NCI-H524 (cell line): ENCODE data around the gene GNG2.

Experiments
- DNase-seq, 2 experiments: peaks; one replicate each; lab custom pipeline; 2025; lab: John Stamatoyannopoulos, UW

The GNG2 gene

DNA sequence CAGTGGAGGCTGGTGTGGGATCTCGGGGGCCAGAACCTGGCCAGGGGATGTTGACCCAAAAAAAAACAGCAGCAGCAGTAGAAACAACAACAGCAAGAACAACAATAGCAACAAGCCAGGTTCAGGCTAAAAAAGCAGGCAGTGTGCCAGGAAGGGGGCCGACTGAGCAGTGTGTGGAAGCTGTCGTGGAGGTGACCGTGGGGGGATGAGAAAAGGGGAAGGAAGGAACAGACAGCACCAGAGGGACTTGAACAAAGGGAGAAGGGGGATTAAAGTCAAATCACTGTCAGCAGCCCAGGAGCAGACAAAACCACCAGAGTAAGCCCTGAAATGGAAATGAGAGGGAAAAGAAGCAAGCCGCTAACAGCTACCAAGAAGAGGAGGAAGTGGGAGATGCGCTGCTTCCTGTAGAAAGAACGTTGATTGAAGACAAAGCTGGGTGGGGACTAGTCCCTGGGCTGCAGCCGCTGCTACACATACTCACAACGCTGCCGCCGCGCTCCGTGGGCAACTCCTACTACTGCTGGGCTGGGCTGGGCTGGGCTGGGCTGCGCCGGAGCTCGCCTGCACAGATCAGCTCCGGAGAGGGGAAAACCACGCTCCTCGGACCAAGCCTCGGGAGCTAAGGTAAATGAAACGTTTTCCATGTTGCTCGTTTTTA is at the start of gene GNG2:
TSS of gene GNG2 (plus strand) at position 449 of the 661 bp plus-strand sequence. CDS start 90,067 bp downstream, outside the sequence.
- DNase-seq = peak; percentile 62 to 84

GRCh38 chr14:51811706-51812105 is 48.7 kb upstream of the GNG2 start:
- DNase-seq = no peak

DNA sequence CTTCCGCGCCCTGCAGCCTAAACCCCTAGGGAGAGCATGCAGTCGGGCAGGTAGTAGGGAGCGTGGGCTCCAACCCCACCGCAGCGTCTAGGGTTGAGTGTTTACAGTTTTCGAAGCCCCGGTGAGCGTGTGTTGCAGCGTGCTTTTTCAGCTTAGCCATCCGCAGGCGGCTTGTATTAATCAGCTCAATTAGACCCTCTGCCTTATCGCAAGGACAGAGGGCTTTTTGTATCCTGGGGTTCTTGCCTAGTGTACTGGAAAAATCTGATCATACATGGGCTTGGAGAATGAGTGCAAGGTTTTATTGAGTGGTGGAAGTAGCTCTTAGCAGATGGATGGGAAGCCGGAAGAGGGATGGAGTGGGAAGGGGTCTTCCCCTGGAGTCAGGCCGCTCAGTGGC is 44.4 kb upstream of the GNG2 start:
- no peak for DNase-seq

DNA sequence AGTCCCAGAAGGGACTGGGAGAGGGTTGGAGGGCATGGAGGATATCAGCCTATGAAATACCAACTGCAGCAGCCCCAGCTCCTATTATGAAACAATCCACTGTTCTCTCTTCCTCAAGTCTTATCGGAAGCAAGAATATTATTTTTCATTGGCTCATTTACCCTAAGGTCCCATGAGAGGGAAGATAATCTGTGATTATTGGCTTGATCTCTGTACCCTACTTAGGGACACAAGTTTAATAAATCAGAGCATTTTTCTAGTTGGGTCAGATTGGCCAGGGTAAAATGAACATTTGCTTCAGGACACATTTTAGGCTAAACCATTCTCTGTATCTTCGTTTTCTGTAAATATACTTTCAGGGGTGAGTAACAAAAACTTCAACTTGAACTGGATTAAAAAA is 43.1 kb upstream of the GNG2 start:
- DNase-seq = no peak

DNA sequence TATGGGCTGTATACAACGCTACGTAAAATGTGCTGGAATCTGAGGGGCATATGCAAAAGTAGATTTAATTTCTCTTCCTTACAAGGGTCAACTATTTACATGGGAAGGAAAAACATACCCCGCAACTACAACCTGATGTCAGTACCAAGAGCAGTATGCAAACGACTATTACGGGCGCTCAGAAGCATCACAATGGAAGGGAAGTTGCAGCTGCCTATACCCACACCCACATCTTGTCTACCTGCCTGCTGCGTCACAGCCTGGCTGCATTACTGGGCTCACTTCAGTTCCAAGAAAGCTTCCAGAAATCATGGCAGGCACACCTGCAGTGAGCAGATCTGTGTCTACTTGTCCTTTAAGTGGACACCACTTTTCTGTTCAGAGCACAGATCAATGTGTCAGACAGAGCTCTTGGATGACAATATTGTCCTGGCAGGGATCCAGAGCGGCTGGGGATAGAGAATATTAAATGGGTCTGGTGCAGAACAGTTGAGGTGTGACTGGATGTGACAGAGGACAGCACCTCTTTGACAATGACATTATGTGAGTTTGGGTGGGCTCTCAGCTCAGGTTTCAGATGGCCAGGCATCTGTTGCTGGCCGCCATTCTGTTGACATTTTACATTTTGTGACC is 41.5 kb upstream of the GNG2 start:
- peak; percentile 11 to 76 for DNase-seq

GRCh38 chr14:51821822-51822221 is 38.6 kb upstream of the GNG2 start:
- DNase-seq = no peak

- DNase-seq = no peak
Observed at GRCh38 chr14:51822499-51822898, 37.9 kb upstream of the GNG2 start.

- DNase-seq = no peak
Observed at GRCh38 chr14:51823706-51824105, 36.7 kb upstream of the GNG2 start.

DNA sequence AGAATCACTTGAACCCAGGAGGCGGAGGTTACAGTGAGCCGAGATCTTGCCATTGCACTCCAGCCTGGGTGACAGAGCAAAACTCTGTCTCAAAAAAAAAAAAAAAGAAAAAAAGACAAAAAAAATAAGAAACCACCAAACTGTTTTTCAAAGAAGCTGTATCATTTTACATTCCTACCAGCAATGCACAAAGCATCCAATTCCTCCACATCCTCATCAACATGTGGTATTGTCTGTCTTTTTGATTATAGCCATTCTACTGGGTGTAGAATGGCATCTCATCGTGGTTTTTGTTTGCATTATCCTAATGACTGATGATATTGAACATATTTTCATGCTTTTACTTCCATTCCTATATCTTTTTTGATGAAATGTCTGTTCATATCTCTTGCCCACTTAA is 36.2 kb upstream of the GNG2 start:
- no peak for DNase-seq

DNA sequence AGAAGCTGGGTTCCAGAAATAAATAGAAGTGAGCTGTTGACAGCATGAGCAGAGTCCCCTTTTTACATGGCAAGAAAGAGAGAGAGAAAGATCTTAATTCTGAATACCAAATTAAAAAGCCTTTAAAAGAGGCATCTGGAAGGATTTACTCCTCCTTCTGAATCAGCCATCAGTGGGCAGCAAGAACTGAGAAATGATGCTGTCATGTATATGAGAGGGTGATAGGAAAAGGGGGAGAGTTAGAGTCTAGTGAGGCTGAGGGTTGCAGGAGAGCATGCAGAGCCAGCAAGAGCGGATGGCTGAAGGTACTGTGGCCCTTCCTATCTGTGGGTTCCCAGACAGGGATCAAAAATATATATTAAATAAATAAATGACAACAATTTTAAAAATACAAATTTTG is 34.5 kb upstream of the GNG2 start:
- DNase-seq = no peak

GRCh38 chr14:51828017-51828797 is 32.2 kb upstream of the GNG2 start:
- DNase-seq = no peak

DNA sequence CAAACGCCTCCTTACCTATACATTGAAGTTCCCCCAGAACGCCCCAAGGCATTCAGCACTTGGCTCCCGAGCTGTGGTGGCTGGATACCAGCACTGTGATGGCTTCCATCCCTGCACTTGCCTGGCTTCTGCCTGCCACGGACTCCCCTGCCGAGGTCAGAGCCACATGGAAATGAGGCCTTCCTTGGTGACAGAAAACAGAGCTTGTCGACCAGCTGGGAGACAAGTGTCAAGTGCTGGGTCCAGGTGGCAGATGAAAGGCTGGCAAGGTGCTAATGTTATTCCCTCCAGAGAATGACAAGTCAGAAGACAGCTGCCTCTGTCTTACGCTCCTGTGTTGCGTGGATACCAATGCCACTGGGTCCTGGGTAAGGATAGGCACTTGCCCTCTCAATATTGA is 26.2 kb upstream of the GNG2 start:
- peak; percentile 92 to 98 for DNase-seq

DNA sequence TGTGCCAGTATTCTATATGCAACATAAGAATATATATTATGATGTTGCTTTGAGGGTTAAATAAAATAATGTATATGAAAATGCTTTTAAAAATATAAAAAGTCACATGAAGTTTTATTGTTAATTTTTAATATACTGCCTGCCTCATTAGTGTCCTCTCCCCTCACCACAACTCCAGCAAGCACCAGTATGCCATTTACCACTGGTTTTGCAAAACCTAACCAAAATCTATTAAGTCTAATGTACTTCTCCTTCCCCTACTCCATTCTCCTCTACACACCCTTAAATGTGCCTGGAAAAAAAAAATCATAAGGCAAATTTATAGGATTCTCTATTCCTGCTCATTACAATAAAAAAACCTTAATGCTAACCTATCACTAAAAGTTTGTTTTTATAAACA is 24.0 kb upstream of the GNG2 start:
- DNase-seq = no peak

- no peak for DNase-seq
Observed at GRCh38 chr14:51844081-51844881, 16.1 kb upstream of the GNG2 start.

DNA sequence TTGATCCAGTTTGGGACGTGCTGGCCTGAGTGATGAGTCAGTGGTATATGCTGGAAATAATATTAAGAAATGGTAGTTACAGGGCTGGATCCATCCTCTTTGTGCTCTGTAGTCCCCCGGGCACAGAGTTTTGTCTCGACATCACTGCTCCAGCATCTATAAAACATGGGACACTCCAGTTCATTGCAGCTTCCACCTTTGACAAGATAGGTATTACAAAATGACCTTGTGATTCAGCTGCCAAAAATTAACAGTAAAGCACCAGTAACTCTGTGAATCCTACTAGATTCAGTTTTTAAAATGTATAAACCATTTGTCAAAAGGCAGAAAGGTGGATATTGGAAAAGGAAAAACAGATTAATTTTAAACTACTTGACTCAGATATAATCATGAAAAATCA is 14.6 kb upstream of the GNG2 start:
- no peak for DNase-seq

- DNase-seq = peak; percentile 44 to 59
Observed at GRCh38 chr14:51846631-51847488, 13.6 kb upstream of the GNG2 start.

- DNase-seq = no peak
Observed at GRCh38 chr14:51847489-51847796, 13.0 kb upstream of the GNG2 start.

- no peak for DNase-seq
Observed at GRCh38 chr14:51848120-51848519, 12.3 kb upstream of the GNG2 start.

DNA sequence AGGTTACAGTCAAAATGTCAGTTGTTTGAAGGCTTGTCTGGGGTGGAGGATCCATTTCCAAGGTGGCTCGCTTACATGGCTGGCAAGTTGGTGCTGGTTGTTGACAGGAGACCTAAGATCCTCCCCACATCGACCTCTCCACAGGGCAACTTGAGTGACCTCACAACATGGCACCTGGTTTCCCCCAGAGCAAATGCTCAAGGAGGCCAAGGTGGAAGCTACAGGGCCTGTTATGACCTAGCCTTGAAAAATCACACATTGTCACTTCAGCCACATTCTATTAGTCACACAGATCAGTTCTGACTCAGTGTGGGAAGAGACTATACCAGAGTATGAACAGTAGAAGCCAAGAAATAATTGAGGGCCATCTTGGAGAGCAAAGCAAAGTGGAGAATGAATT is 11.3 kb upstream of the GNG2 start:
- DNase-seq = no peak

DNA sequence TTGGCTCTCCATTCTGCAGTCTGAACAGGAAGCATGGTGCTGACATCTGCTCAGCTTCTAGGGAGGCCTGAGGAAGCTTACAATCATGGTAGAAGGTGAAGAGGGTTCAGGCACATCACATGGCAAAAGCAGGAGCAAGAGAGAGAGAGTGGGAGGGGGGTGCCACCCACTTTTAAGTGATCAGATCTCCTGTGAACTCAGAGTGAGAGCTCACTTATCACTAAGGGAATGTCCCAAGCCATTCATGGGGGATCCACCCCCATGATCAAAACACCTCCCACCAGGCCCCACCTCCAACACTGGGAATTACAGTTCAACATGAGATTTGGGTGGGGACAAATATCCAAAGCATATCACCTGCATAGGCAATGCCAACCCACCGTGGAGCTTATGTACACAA is 9.8 kb upstream of the GNG2 start:
- no peak for DNase-seq

DNA sequence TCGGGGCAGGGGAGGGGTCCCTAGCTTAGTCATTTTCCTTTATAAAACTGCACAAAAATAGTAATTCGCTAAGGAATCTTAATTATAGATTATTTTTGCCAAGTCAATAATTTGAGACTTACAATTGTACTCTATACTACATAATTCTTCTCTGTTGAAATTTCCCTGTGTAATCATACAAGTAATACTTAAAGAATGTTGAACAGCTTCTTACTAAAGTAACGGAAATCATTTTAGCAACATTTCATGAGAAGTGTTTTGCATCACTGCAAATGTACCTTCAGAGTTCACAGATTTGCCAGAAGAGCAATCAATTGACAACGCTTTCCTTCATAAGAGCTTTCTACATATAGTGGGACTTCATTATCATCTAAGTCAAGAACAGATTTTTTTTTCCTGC is 7.9 kb upstream of the GNG2 start:
- DNase-seq = no peak

- DNase-seq = peak; percentile 8 to 66
Observed at GRCh38 chr14:51855234-51855633, 5.2 kb upstream of the GNG2 start.
